ENCODE results near the gene RALB.

Gene RALB

GRCh38 chr2:120279708-120280107, 27.1 kb downstream of the RALB start:
- no peaks in the 10 kb centered on the region for H3K4me1 Mint-ChIP-seq (ENCODE audit: low read depth)
- H3K4me3 Mint-ChIP-seq = no peak overlapping the region
- H3K9me3 Mint-ChIP-seq (ENCODE audit: low read depth) = no peaks in the 10 kb centered on the region
- H3K27ac Mint-ChIP-seq = no peak overlapping the region
- peaks cover 20% of the 10 kb centered on the region for H3K36me3 Mint-ChIP-seq
- H3K27me3 Mint-ChIP-seq = no peaks in the 10 kb centered on the region

GRCh38 chr2:120283649-120284048, 31.0 kb downstream of the RALB start:
- Mint-ChIP-seq H3K27ac (no peak overlapping the region), H3K36me3 (peaks cover 29% of the 10 kb centered on the region), H3K27me3 (no peaks in the 10 kb centered on the region), H3K9me3 (ENCODE audit: low read depth) (no peaks in the 10 kb centered on the region), H3K4me3 (no peak overlapping the region), H3K4me1 (ENCODE audit: low read depth) (peaks cover 10% of the 10 kb centered on the region)

GRCh38 chr2:120285056-120285455, 32.4 kb downstream of the RALB start:
- H3K9me3 Mint-ChIP-seq (ENCODE audit: low read depth) = no peaks in the 10 kb centered on the region
- no peaks in the 10 kb centered on the region for H3K27me3 Mint-ChIP-seq
- no peak overlapping the region for H3K27ac Mint-ChIP-seq
- H3K36me3 Mint-ChIP-seq = peaks cover 27% of the 10 kb centered on the region
- no peak overlapping the region for H3K4me3 Mint-ChIP-seq
- H3K4me1 Mint-ChIP-seq (ENCODE audit: low read depth) = peaks cover 10% of the 10 kb centered on the region

GRCh38 chr2:120287183-120288015, 34.7 kb downstream of the RALB start:
- H3K36me3 Mint-ChIP-seq = peaks cover 28% of the 10 kb centered on the region
- H3K4me3 Mint-ChIP-seq = no peak overlapping the region
- H3K4me1 Mint-ChIP-seq (ENCODE audit: low read depth) = peaks cover 10% of the 10 kb centered on the region
- peak overlapping the region; percentile 55 for H3K27ac Mint-ChIP-seq
- H3K9me3 Mint-ChIP-seq (ENCODE audit: low read depth) = no peaks in the 10 kb centered on the region
- H3K27me3 Mint-ChIP-seq = no peaks in the 10 kb centered on the region

- Mint-ChIP-seq H3K36me3 (peaks cover 30% of the 10 kb centered on the region), H3K9me3 (ENCODE audit: low read depth) (no peaks in the 10 kb centered on the region), H3K4me3 (no peak overlapping the region), H3K27ac (no peak overlapping the region), H3K27me3 (no peaks in the 10 kb centered on the region), H3K4me1 (ENCODE audit: low read depth) (peaks cover 10% of the 10 kb centered on the region)
Observed at GRCh38 chr2:120288016-120288373, 35.3 kb downstream of the RALB start.

GRCh38 chr2:120289221-120289906, 36.7 kb downstream of the RALB start:
- Mint-ChIP-seq H3K4me3 (no peak overlapping the region), H3K36me3 (peaks cover 32% of the 10 kb centered on the region), H3K27me3 (no peaks in the 10 kb centered on the region), H3K9me3 (ENCODE audit: low read depth) (no peaks in the 10 kb centered on the region), H3K4me1 (ENCODE audit: low read depth) (peaks cover 10% of the 10 kb centered on the region), H3K27ac (no peak overlapping the region)

GRCh38 chr2:120290737-120291136, 38.1 kb downstream of the RALB start:
- peaks cover 10% of the 10 kb centered on the region for H3K4me1 Mint-ChIP-seq (ENCODE audit: low read depth)
- no peaks in the 10 kb centered on the region for H3K27me3 Mint-ChIP-seq

GRCh38 chr2:120291401-120292311, 39.0 kb downstream of the RALB start:
- Mint-ChIP-seq H3K27ac (no peak overlapping the region), H3K9me3 (ENCODE audit: low read depth) (no peaks in the 10 kb centered on the region), H3K27me3 (no peaks in the 10 kb centered on the region), H3K4me1 (ENCODE audit: low read depth) (peaks cover 10% of the 10 kb centered on the region), H3K4me3 (no peak overlapping the region), H3K36me3 (peaks cover 32% of the 10 kb centered on the region)

More at GRCh38 chr2:120290737-120291136, 38.1 kb downstream of the RALB start:
- no peak overlapping the region for H3K4me3 Mint-ChIP-seq
- no peaks in the 10 kb centered on the region for H3K9me3 Mint-ChIP-seq (ENCODE audit: low read depth)
- no peak overlapping the region for H3K27ac Mint-ChIP-seq
- H3K36me3 Mint-ChIP-seq = peaks cover 32% of the 10 kb centered on the region

GRCh38 chr2:120293096-120294007, 40.7 kb downstream of the RALB start:
- no peaks in the 10 kb centered on the region for H3K27me3 Mint-ChIP-seq
- H3K4me1 Mint-ChIP-seq (ENCODE audit: low read depth) = no peaks in the 10 kb centered on the region
- no peaks in the 10 kb centered on the region for H3K9me3 Mint-ChIP-seq (ENCODE audit: low read depth)
- H3K27ac Mint-ChIP-seq = no peak overlapping the region
- H3K36me3 Mint-ChIP-seq = peaks cover 28% of the 10 kb centered on the region
- H3K4me3 Mint-ChIP-seq = no peak overlapping the region

GRCh38 chr2:120294008-120294340, 41.3 kb downstream of the RALB start:
- no peak overlapping the region for H3K4me3 Mint-ChIP-seq
- H3K9me3 Mint-ChIP-seq (ENCODE audit: low read depth) = no peaks in the 10 kb centered on the region

GRCh38 chr2:120298173-120298835, 45.7 kb downstream of the RALB start:
- H3K27ac Mint-ChIP-seq = no peak overlapping the region
- no peaks in the 10 kb centered on the region for H3K9me3 Mint-ChIP-seq (ENCODE audit: low read depth)
- no peaks in the 10 kb centered on the region for H3K27me3 Mint-ChIP-seq
- peaks cover 7% of the 10 kb centered on the region for H3K36me3 Mint-ChIP-seq
- H3K4me3 Mint-ChIP-seq = no peak overlapping the region
- H3K4me1 Mint-ChIP-seq (ENCODE audit: low read depth) = peaks cover 11% of the 10 kb centered on the region

More at GRCh38 chr2:120294008-120294340, 41.3 kb downstream of the RALB start:
- Mint-ChIP-seq H3K27me3 (no peaks in the 10 kb centered on the region), H3K4me1 (ENCODE audit: low read depth) (no peaks in the 10 kb centered on the region), H3K27ac (no peak overlapping the region), H3K36me3 (peaks cover 24% of the 10 kb centered on the region)

GRCh38 chr2:120299004-120299403, 46.4 kb downstream of the RALB start:
- Mint-ChIP-seq H3K27me3 (no peaks in the 10 kb centered on the region), H3K4me1 (ENCODE audit: low read depth) (peaks cover 14% of the 10 kb centered on the region), H3K27ac (no peak overlapping the region), H3K36me3 (peaks cover 6% of the 10 kb centered on the region), H3K4me3 (no peak overlapping the region), H3K9me3 (ENCODE audit: low read depth) (no peaks in the 10 kb centered on the region)

GRCh38 chr2:120299561-120299960, 46.9 kb downstream of the RALB start:
- no peaks in the 10 kb centered on the region for H3K9me3 Mint-ChIP-seq (ENCODE audit: low read depth)
- no peak overlapping the region for H3K27ac Mint-ChIP-seq
- peaks cover 6% of the 10 kb centered on the region for H3K36me3 Mint-ChIP-seq
- H3K4me1 Mint-ChIP-seq (ENCODE audit: low read depth) = peaks cover 14% of the 10 kb centered on the region
- no peaks in the 10 kb centered on the region for H3K27me3 Mint-ChIP-seq
- H3K4me3 Mint-ChIP-seq = no peak overlapping the region

- no peak overlapping the region for H3K4me3 Mint-ChIP-seq
- no peaks in the 10 kb centered on the region for H3K9me3 Mint-ChIP-seq (ENCODE audit: low read depth)
- H3K27ac Mint-ChIP-seq = no peak overlapping the region
- no peaks in the 10 kb centered on the region for H3K27me3 Mint-ChIP-seq
- peaks cover 6% of the 10 kb centered on the region for H3K36me3 Mint-ChIP-seq
- peaks cover 14% of the 10 kb centered on the region for H3K4me1 Mint-ChIP-seq (ENCODE audit: low read depth)
Observed at GRCh38 chr2:120300385-120300784, 47.7 kb downstream of the RALB start.

All from activated naive CD8-positive, alpha-beta T cell (primary cell).